Natural killer cell (primary cell): ENCODE results near the gene NUP98. TPM values are rescaled to one million over a fixed set of nuclear protein-coding genes. Genes with fewer than 3 reads are reported as not detected.

ENCODE experiments used
- ATAC-seq, 3 donors: fragments of 150-1000 bp in 2 of 3; fragments of 200-7000 bp in 1 of 3; cut with Tn5 transposase; 1 replicate in 1 of 3; 2 replicates in 2 of 3; pipeline ENCODE4 v1.10.0; 2021; ENCODE audit warnings: mild to moderate bottlenecking in 2 of 3, moderate library complexity in 2 of 3
- DNase-seq, 2 donors: peaks; one replicate each; pipeline versions ENCODE4 v3.0.0 to v3.0.0-alpha.2; 2013 to 2021; ENCODE audit warnings: mixed read lengths in 1 of 2
- H3K27ac ChIP-seq: one replicate; pipeline ENCODE4 v1.5.1; 2013; ENCODE audit warnings: mild to moderate bottlenecking, low read length
- H3K27me3 ChIP-seq: one replicate; pipeline ENCODE4 v1.6.1; 2013; ENCODE audit warnings: low read length; ENCODE audit not compliant: control insufficient read depth, insufficient read depth
- H3K36me3 ChIP-seq: one replicate; pipeline ENCODE4 v1.6.1; 2013; ENCODE audit warnings: low read length; ENCODE audit not compliant: control insufficient read depth, insufficient read depth
- H3K4me1 ChIP-seq: one replicate; pipeline ENCODE4 v1.6.1; 2013; ENCODE audit warnings: low read length; ENCODE audit not compliant: control insufficient read depth, insufficient read depth
- H3K4me3 ChIP-seq: one replicate; pipeline ENCODE4 v1.5.1; 2013; ENCODE audit warnings: low read length
- H3K9me3 ChIP-seq: one replicate; pipeline ENCODE4 v1.6.1; 2013; ENCODE audit warnings: low read length; ENCODE audit not compliant: control insufficient read depth, insufficient read depth
- H3K27ac Mint-ChIP-seq, 2 donors: one replicate each; pipeline ENCODE4 v1.8.0; 2022; ENCODE audit warnings: mild to moderate bottlenecking in 2 of 2, mixed read lengths in 2 of 2, moderate library complexity in 1 of 2
- H3K27me3 Mint-ChIP-seq, 2 donors: one replicate each; pipeline ENCODE4 v1.8.0; 2022; ENCODE audit warnings: low read depth in 2 of 2, mixed read lengths in 2 of 2
- H3K36me3 Mint-ChIP-seq: one replicate; pipeline ENCODE4 v1.8.0; 2022; ENCODE audit warnings: mixed read lengths
- H3K4me1 Mint-ChIP-seq, 2 donors: one replicate each; pipeline ENCODE4 v1.8.0; 2022; ENCODE audit warnings: mixed read lengths in 2 of 2
- H3K4me3 Mint-ChIP-seq: one replicate; pipeline ENCODE4 v1.8.0; 2022; ENCODE audit warnings: mild to moderate bottlenecking, moderate library complexity, mixed read lengths
- H3K9me3 Mint-ChIP-seq, 2 donors: one replicate each; pipeline ENCODE4 v1.8.0; 2022; ENCODE audit warnings: mixed read lengths in 2 of 2
- CTCF ChIP-seq: fragments of 200-600 bp; IDR thresholded peaks from one replicate; pipeline ENCODE4 v1.8.0; 2022; ENCODE audit warnings: antibody characterized with exemption
- WGBS: methylation state at CpG from one replicate; pipeline ENCODE4 v1.1.7; 2013; ENCODE audit warnings: missing lambda C conversion rate; ENCODE audit not compliant: insufficient coverage; 5-methylcytosine and 5-hydroxymethylcytosine counted together
- intact Hi-C: fragments of 100-400 bp; cut with micrococcal nuclease; formaldehyde crosslinking; loops from one replicate; pipeline ENCODE4 v1.14.2; 2022
- total RNA-seq, 4 donors: library from RNA; stranded (reverse); fragments of 120-200 nt in 1 of 4; gene quantifications; one replicate each; pipeline versions ENCODE4 v1.2.3 to v1.2.4, GENCODE V29; 2013 to 2022

The NUP98 gene
- total RNA-seq, 3 donors from 2014 or later (not counting 1 experiment from before 2014, with no cell fraction given): 88.5 to 103 (median 92.8) TPM

- Mint-ChIP-seq H3K4me3 (peak overlapping the region; percentile 90), H3K36me3 (no peaks in the 10 kb centered on the region), H3K9me3 (no peaks in the 10 kb centered on the region), H3K4me1 (peaks cover 71 to 85% of the 10 kb centered on the region in 2 donors), H3K27me3 (no peaks in the 10 kb centered on the region), H3K27ac (peak overlapping the region; percentile 90 to 95)
- intact Hi-C loops: loop anchor here (5.0 kb wide), 2 partner anchors 50 to 110 kb away; no protein-coding TSS in a partner anchor
- DNase-seq (peak; percentile 39 to 75), ATAC-seq (peak; percentile 4 to 8 (median 7))
- Histone ChIP-seq H3K4me3 (no peak overlapping the region), H3K27me3 (no peaks in the 10 kb centered on the region), H3K36me3 (peaks cover 4% of the 10 kb centered on the region), H3K27ac (peak overlapping the region; percentile 84), H3K9me3 (no peaks in the 10 kb centered on the region), H3K4me1 (peaks cover 86% of the 10 kb centered on the region)
- 9% methylated on average over 5 of the region's 5 CpGs for WGBS
- no peak for TF ChIP-seq CTCF
Measured at GRCh38 chr11:3836903-3837302, 39.5 kb upstream of the NUP98 start.

- Histone ChIP-seq H3K36me3 (peaks cover 6% of the 10 kb centered on the region), H3K27ac (peak overlapping the region; percentile 84), H3K4me3 (no peak overlapping the region), H3K9me3 (no peaks in the 10 kb centered on the region), H3K4me1 (peaks cover 93% of the 10 kb centered on the region), H3K27me3 (no peaks in the 10 kb centered on the region)
- DNase-seq: no peak
- no peaks in the 10 kb centered on the region for H3K27me3 Mint-ChIP-seq
- no peaks in the 10 kb centered on the region for H3K36me3 Mint-ChIP-seq
- peak overlapping the region; percentile 90 to 95 for H3K27ac Mint-ChIP-seq
- no peak for TF ChIP-seq CTCF
- intact Hi-C loops: loop anchor here (5.0 kb wide), 2 partner anchors 48 to 112 kb away; no protein-coding TSS in a partner anchor
- peaks cover 83 to 92% of the 10 kb centered on the region in 2 donors for H3K4me1 Mint-ChIP-seq
- peak overlapping the region; percentile 81 for H3K4me3 Mint-ChIP-seq
- 65% methylated on average over 4 of the region's 4 CpGs for WGBS
- ATAC-seq: no peak
- no peaks in the 10 kb centered on the region for H3K9me3 Mint-ChIP-seq
Measured at GRCh38 chr11:3835751-3836150, 38.4 kb upstream of the NUP98 start.

- Mint-ChIP-seq H3K9me3 (no peaks in the 10 kb centered on the region), H3K4me3 (peak overlapping the region; percentile 81), H3K36me3 (no peaks in the 10 kb centered on the region), H3K27ac (peak overlapping the region; percentile 90 to 95), H3K27me3 (no peaks in the 10 kb centered on the region), H3K4me1 (peaks cover 86 to 97% of the 10 kb centered on the region in 2 donors)
- intact Hi-C loops: loop anchor here (5.0 kb wide), 2 partner anchors 48 to 112 kb away; no protein-coding TSS in a partner anchor
- H3K36me3 ChIP-seq: peaks cover 13% of the 10 kb centered on the region
- H3K9me3 ChIP-seq: no peaks in the 10 kb centered on the region
- H3K4me3 ChIP-seq: no peak overlapping the region
- DNase-seq: peak in 1 of 2 donors; percentile 33
- WGBS: 54% methylated on average over 5 of the region's 7 CpGs
- peak in 1 of 3 donors; percentile 37 for ATAC-seq
- H3K4me1 ChIP-seq: peaks cover 97% of the 10 kb centered on the region
- no peak for TF ChIP-seq CTCF
- H3K27ac ChIP-seq: peak overlapping the region; percentile 84
- H3K27me3 ChIP-seq: no peaks in the 10 kb centered on the region
Measured at GRCh38 chr11:3834664-3835461, 37.5 kb upstream of the NUP98 start.
